Peyer's patch (tissue), 4 donors: Measurements from ENCODE around the gene HMGB2. TPM values are rescaled to one million over a fixed set of nuclear protein-coding genes. Genes with fewer than 3 reads are reported as not detected.

Experiments
- DNase-seq, 3 donors: peaks; one replicate each; pipeline ENCODE4 v3.0.0-alpha.2; 2017 to 2019
- H3K27ac ChIP-seq, 4 donors: fragments of 200-600 bp; sonication (generic); one replicate each; pipeline ENCODE4 v1.5.1; 2016 to 2019
- H3K27me3 ChIP-seq, 2 donors: fragments of 200-600 bp; sonication (generic); one replicate each; pipeline ENCODE4 v1.5.1; 2019
- H3K36me3 ChIP-seq, 3 donors: fragments of 200-600 bp; sonication (generic); one replicate each; pipeline ENCODE4 v1.5.1; 2016 to 2019
- H3K4me1 ChIP-seq, 4 donors: fragments of 200-600 bp; sonication (generic); one replicate each; pipeline ENCODE4 v1.5.1; 2016 to 2019
- H3K4me3 ChIP-seq, 4 donors: fragments of 200-600 bp; sonication (generic); 1 replicate in 3 of 4; 2 replicates in 1 of 4; pipeline ENCODE4 v1.5.1; 2016 to 2019; ENCODE audit warnings: mild to moderate bottlenecking in 1 of 4
- H3K9me3 ChIP-seq, 4 donors: fragments of 200-600 bp; sonication (generic); one replicate each; pipeline ENCODE4 v1.5.1; 2016 to 2019; ENCODE audit warnings: mild to moderate bottlenecking in 1 of 4
- POLR2A ChIP-seq, 2 donors: fragments of 450-650 bp; IDR thresholded peaks; one replicate each; pipeline ENCODE4 v1.5.1; 2017; ENCODE audit warnings: antibody characterized with exemption in 2 of 2, mild to moderate bottlenecking in 2 of 2, moderate library complexity in 2 of 2
- total RNA-seq, 4 donors: library from RNA; depleted of rRNA; stranded (reverse); fragments of >200 nt; gene quantifications; one replicate each; pipeline ENCODE4 v1.1.0, GENCODE V29; 2016
- TF ChIP-seq, protein P1 (sequence below), 6 experiments: fragments of 450-650 bp in 4 of 6; fragments of 200-600 bp in 2 of 6; sonication (generic) in 1 of 6; IDR thresholded peaks; one replicate each; pipeline ENCODE4 v1.5.1; 2017 to 2019; ENCODE audit warnings: antibody characterized with exemption in 6 of 6, mild to moderate bottlenecking in 3 of 6, moderate library complexity in 1 of 6

The HMGB2 gene
- total RNA-seq, 4 donors from 2014 or later, result 30.4 to 112 (median 34.6) TPM

DNA sequence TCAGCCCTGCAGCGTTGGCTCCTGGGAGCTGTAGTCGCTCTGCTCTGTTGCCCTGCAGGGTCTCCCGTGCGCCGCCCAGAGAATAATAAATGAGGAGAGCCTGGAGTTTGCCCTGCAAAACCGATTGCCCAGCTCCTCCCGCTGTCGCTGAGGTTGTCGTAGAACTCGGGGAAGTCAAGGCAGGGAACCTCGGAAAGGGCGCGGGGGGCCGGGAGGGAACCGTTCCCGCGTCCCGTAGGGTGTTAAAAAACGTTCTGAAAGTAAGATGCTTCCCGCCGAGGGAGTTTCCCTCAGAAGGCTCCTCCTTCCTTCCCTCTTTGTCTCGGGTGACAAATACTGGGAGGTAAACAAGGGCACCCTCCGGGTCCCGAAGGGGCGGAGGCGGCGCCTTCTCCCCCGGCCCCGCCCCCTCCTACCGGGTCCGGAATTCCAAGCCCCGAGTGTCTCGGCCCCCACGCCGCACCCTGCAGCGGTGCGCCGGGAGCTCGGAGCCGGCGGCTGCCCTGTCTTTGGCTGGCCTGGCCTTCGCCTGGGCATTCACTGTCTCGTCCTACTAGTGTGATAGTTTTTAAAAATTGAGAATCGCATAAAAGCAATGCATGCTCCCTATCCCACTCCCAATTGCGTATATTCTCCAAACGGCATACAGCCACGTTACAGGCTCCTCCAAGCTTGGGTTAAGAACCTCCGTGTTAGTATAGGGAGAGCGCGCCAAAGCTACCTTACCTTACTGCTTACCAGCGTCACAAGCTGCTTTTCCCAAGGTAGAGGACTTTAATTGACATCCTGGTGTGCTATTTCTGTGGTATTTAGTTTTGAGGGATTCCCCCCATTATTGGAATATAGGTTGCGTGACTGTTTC is 964 bp upstream of the HMGB2 start:
- peak; percentile 43 to 83 (median 74) for DNase-seq
- H3K9me3 ChIP-seq, result no peaks in the 10 kb centered on the region
- H3K27me3 ChIP-seq, result no peaks in the 10 kb centered on the region
- H3K27ac ChIP-seq, result peak overlapping the region; percentile 94 to 99 (median 98)
- peak in 1 of 2 donors; percentile 41 for TF ChIP-seq POLR2A (IDR thresholded peaks at IDR 0.05)
- TF ChIP-seq, protein P1, sequence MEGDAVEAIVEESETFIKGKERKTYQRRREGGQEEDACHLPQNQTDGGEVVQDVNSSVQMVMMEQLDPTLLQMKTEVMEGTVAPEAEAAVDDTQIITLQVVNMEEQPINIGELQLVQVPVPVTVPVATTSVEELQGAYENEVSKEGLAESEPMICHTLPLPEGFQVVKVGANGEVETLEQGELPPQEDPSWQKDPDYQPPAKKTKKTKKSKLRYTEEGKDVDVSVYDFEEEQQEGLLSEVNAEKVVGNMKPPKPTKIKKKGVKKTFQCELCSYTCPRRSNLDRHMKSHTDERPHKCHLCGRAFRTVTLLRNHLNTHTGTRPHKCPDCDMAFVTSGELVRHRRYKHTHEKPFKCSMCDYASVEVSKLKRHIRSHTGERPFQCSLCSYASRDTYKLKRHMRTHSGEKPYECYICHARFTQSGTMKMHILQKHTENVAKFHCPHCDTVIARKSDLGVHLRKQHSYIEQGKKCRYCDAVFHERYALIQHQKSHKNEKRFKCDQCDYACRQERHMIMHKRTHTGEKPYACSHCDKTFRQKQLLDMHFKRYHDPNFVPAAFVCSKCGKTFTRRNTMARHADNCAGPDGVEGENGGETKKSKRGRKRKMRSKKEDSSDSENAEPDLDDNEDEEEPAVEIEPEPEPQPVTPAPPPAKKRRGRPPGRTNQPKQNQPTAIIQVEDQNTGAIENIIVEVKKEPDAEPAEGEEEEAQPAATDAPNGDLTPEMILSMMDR (IDR thresholded peaks at IDR 0.05), result no peak
- peaks cover 0 to 9% (median 0%) of the 10 kb centered on the region in 3 donors for H3K36me3 ChIP-seq
- H3K4me1 ChIP-seq, result peaks cover 0 to 22% (median 0%) of the 10 kb centered on the region in 4 donors
- peak overlapping the region; percentile 68 to 98 (median 86) for H3K4me3 ChIP-seq

GRCh38 chr4:173333658-173334084 is 487 bp downstream of the HMGB2 start:
- TF ChIP-seq, protein P1 (IDR thresholded peaks at IDR 0.05), result no peak
- TF ChIP-seq POLR2A (IDR thresholded peaks at IDR 0.05), result no peak
- peak overlapping the region; percentile 94 to 99 (median 98) for H3K27ac ChIP-seq
- no peaks in the 10 kb centered on the region for H3K9me3 ChIP-seq
- H3K4me3 ChIP-seq, result peak overlapping the region; percentile 68 to 98 (median 86)
- H3K27me3 ChIP-seq, result no peaks in the 10 kb centered on the region
- H3K36me3 ChIP-seq, result peaks cover 0 to 24% (median 0%) of the 10 kb centered on the region in 3 donors
- peaks cover 0 to 22% (median 0%) of the 10 kb centered on the region in 4 donors for H3K4me1 ChIP-seq
- peak in 2 of 3 donors; percentile 72 to 77 for DNase-seq

DNA sequence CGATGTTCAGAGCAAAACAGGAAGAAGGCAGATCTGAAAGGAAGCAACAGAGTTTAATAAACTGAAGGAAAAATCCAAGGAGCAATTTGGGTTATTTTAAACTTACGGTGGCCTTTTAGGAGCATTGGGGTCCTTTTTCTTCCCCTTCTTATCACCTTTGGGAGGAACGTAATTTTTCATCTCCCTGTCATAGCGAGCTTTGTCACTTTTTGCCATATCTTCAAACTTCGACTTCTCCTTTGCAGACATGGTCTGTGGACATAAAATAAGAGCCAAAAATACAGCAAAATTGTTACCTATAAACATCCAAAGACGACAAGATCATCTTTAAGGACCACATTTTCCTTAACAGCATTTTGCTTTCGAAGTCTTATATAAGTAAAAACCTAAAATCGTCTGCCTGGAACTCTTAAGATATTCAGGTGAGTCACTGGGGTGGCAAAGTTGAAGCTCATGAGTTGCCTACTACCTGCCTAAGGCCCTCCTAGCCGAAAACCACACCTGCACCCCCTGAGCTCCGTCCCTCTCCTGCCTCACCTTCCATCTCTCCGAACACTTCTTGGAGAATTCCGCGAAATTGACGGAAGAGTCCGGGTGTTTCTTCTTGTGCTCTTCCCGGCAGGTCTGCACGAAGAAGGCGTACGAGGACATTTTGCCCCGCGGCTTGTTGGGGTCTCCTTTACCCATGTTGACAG is 1.0 kb downstream of the HMGB2 start:
- H3K36me3 ChIP-seq, result peaks cover 0 to 28% (median 0%) of the 10 kb centered on the region in 3 donors
- DNase-seq, result no peak
- no peaks in the 10 kb centered on the region for H3K9me3 ChIP-seq
- peaks cover 0 to 22% (median 0%) of the 10 kb centered on the region in 4 donors for H3K4me1 ChIP-seq
- TF ChIP-seq, protein P1 (IDR thresholded peaks at IDR 0.05), result no peak
- TF ChIP-seq POLR2A (IDR thresholded peaks at IDR 0.05), result no peak
- H3K27ac ChIP-seq, result peak overlapping the region; percentile 94 to 99 (median 98)
- H3K27me3 ChIP-seq, result no peaks in the 10 kb centered on the region
- H3K4me3 ChIP-seq, result peak overlapping the region; percentile 68 to 98 (median 86)

GRCh38 chr4:173332021-173332487 is 2.1 kb downstream of the HMGB2 start:
- TF ChIP-seq POLR2A (IDR thresholded peaks at IDR 0.05), result no peak
- TF ChIP-seq, protein P1 (IDR thresholded peaks at IDR 0.05), result no peak
- no peak for DNase-seq
- peak overlapping the region in 2 of 4 donors; percentile 68 to 81 for H3K4me3 ChIP-seq
- H3K27ac ChIP-seq, result peak overlapping the region in 1 of 4 donors; percentile 99
- peaks cover 0 to 28% (median 0%) of the 10 kb centered on the region in 3 donors for H3K36me3 ChIP-seq
- no peaks in the 10 kb centered on the region for H3K9me3 ChIP-seq
- no peaks in the 10 kb centered on the region for H3K27me3 ChIP-seq
- H3K4me1 ChIP-seq, result peaks cover 0 to 22% (median 0%) of the 10 kb centered on the region in 4 donors

DNA sequence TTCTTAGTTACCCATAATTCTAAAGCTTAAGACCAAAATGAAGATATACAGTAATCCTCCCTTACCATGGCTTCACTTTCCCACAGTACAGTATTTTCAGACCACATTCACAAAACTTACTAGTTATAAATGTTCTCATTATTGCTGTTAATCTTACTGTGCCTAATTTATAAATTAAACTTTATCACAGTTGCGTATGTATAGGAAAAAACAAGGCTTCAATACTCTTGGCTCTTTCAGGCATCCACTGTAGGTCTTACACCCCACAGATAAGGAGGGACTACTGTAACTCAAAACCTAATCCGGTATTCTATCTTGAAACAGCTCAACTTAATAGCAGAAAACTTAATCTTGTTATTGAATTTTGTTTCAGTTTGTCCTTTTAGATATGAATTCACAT is 3.6 kb downstream of the HMGB2 start:
- H3K9me3 ChIP-seq, result no peaks in the 10 kb centered on the region
- H3K27me3 ChIP-seq, result no peaks in the 10 kb centered on the region
- H3K27ac ChIP-seq, result no peak overlapping the region
- peaks cover 0 to 32% (median 0%) of the 10 kb centered on the region in 3 donors for H3K36me3 ChIP-seq
- peaks cover 0 to 22% (median 0%) of the 10 kb centered on the region in 4 donors for H3K4me1 ChIP-seq
- DNase-seq, result no peak
- TF ChIP-seq, protein P1 (IDR thresholded peaks at IDR 0.05), result no peak
- no peak for TF ChIP-seq POLR2A (IDR thresholded peaks at IDR 0.05)
- no peak overlapping the region for H3K4me3 ChIP-seq
